Fibroblast of lung (primary cell): Measurements from ENCODE around the gene FSTL4. TPM values are rescaled to one million over a fixed set of nuclear protein-coding genes. Genes with fewer than 3 reads are reported as not detected.

Experiments
- DNase-seq, 2 donors: peaks; one replicate each; pipeline versions ENCODE4 v3.0.0 to v3.0.0-alpha.2; 2010; ENCODE audit warnings: low read depth in 2 of 2
- H2AFZ ChIP-seq: 2 replicates; pipeline ENCODE4 v1.5.1; 2012; ENCODE audit warnings: low read length, control low read depth, inconsistent platforms
- H3K27ac ChIP-seq: 2 replicates; pipeline ENCODE4 v1.5.1; 2011; ENCODE audit warnings: low read length, control low read depth; ENCODE audit not compliant: insufficient read depth
- H3K27me3 ChIP-seq: 2 replicates; pipeline ENCODE4 v1.5.1; 2011; ENCODE audit warnings: mild to moderate bottlenecking, low read length; ENCODE audit not compliant: control insufficient read depth, insufficient read depth
- H3K36me3 ChIP-seq: 2 replicates; pipeline ENCODE4 v1.5.1; 2011; ENCODE audit warnings: low read length; ENCODE audit not compliant: control insufficient read depth, insufficient read depth
- H3K4me1 ChIP-seq: 2 replicates; pipeline ENCODE4 v1.5.1; 2011; ENCODE audit warnings: low read length; ENCODE audit not compliant: control insufficient read depth, insufficient read depth; ENCODE audit errors: extremely low read depth
- H3K4me2 ChIP-seq: 2 replicates; pipeline ENCODE4 v1.5.1; 2011; ENCODE audit warnings: low read length, control low read depth; ENCODE audit not compliant: insufficient read depth; ENCODE audit errors: extremely low read depth
- H3K4me3 ChIP-seq, 4 experiments: fragments of 200-600 bp in 1 of 4; sonication (generic) in 1 of 4; replicated peaks in 1 of 4; 2 replicates each; pipeline ENCODE4 v1.5.1; 2011 to 2016; ENCODE audit warnings: low read length in 4 of 4, low read depth in 3 of 4, mild to moderate bottlenecking in 3 of 4, control low read depth in 2 of 4, inconsistent platforms in 1 of 4, mixed read lengths in 1 of 4; ENCODE audit not compliant: insufficient read depth in 1 of 4; ENCODE audit errors: control extremely low read depth in 1 of 4
- H3K79me2 ChIP-seq: 2 replicates; pipeline ENCODE4 v1.5.1; 2012; ENCODE audit warnings: mild to moderate bottlenecking, low read length, inconsistent platforms; ENCODE audit not compliant: control insufficient read depth, insufficient read depth
- H3K9ac ChIP-seq: 2 replicates; pipeline ENCODE4 v1.5.1; 2011; ENCODE audit warnings: mild to moderate bottlenecking, low read length, control low read depth; ENCODE audit not compliant: insufficient read depth
- H3K9me3 ChIP-seq: 2 replicates; pipeline ENCODE4 v1.5.1; 2012; ENCODE audit warnings: low read depth, low read length; ENCODE audit not compliant: control insufficient read depth, insufficient read depth
- H4K20me1 ChIP-seq: 2 replicates; pipeline ENCODE4 v1.5.1; 2011; ENCODE audit warnings: low read length; ENCODE audit not compliant: control insufficient read depth, insufficient read depth; ENCODE audit errors: extremely low read depth
- EZH2 ChIP-seq: IDR thresholded peaks from 2 replicates; pipeline ENCODE4 v1.5.1; 2012; ENCODE audit warnings: low read length, control low read depth, mild to moderate bottlenecking; ENCODE audit errors: missing control alignments
- polyA plus RNA-seq, 2 donors: library from polyadenylated mRNA; depleted of rRNA in 1 of 2; stranded (reverse) in 1 of 2; unstranded in 1 of 2; fragments of >200 nt; gene quantifications; 2 replicates each; pipeline ENCODE4 v1.2.1, GENCODE V29; 2011 to 2012; ENCODE audit warnings: missing spikeins in 1 of 2
- total RNA-seq: library from RNA; depleted of rRNA; stranded (reverse); fragments of >200 nt; gene quantifications from 2 replicates; pipeline ENCODE4 v1.2.1, GENCODE V29; 2014
- TF ChIP-seq, protein P1 (sequence below), 2 donors: IDR thresholded peaks in 1 of 2; conservative IDR thresholded peaks in 1 of 2; 1 replicate in 1 of 2; 2 replicates in 1 of 2; pipeline ENCODE4 v1.5.1; 2011 to 2012; ENCODE audit warnings: low read length in 2 of 2, control low read depth in 1 of 2, inconsistent platforms in 1 of 2, low read depth in 1 of 2, mild to moderate bottlenecking in 1 of 2

Gene FSTL4
- total and polyA plus RNA-seq, 2 donors (not counting 1 experiment from before 2014, with no cell fraction given): 0.17 to 0.33 TPM

DNA sequence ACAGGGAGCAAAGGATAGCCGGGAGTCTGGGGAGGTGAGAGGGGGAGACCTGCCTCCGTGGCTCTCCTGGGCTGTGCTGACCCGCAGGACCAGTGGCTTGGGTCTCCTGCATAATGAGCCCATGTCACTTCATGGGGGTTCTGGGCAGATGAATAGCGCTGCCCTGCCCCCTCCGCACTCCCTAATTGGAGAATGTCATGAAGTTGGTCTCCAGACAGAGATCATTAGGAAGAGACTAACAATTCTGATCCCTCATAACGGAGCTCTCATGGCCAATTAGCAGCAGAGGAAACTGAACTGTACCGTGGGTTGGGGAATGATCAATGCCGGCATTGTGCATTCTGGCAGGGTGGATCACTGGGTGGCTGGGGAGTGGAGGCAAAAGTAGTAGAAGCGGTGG, 186.1 kb downstream of the FSTL4 start:
- no peaks in the 10 kb centered on the region for H3K4me1 ChIP-seq
- no peak for DNase-seq
- no peaks in the 10 kb centered on the region for H3K36me3 ChIP-seq
- no peak overlapping the region for H3K9ac ChIP-seq
- no peak overlapping the region for H2AFZ ChIP-seq
- H3K4me2 ChIP-seq: no peak overlapping the region
- no peak overlapping the region for H3K27ac ChIP-seq
- no peaks in the 10 kb centered on the region for H3K9me3 ChIP-seq
- no peak overlapping the region for H3K4me3 ChIP-seq
- H3K79me2 ChIP-seq: no peaks in the 10 kb centered on the region
- TF ChIP-seq, protein P1, sequence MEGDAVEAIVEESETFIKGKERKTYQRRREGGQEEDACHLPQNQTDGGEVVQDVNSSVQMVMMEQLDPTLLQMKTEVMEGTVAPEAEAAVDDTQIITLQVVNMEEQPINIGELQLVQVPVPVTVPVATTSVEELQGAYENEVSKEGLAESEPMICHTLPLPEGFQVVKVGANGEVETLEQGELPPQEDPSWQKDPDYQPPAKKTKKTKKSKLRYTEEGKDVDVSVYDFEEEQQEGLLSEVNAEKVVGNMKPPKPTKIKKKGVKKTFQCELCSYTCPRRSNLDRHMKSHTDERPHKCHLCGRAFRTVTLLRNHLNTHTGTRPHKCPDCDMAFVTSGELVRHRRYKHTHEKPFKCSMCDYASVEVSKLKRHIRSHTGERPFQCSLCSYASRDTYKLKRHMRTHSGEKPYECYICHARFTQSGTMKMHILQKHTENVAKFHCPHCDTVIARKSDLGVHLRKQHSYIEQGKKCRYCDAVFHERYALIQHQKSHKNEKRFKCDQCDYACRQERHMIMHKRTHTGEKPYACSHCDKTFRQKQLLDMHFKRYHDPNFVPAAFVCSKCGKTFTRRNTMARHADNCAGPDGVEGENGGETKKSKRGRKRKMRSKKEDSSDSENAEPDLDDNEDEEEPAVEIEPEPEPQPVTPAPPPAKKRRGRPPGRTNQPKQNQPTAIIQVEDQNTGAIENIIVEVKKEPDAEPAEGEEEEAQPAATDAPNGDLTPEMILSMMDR (conservative IDR thresholded peaks at IDR 0.05 in 1 of 2, IDR thresholded peaks at IDR 0.05 in 1 of 2; ENCODE audit: low read depth in 1 of 2, low read length in 2 of 2): no peak
- no peak for TF ChIP-seq EZH2
- no peaks in the 10 kb centered on the region for H4K20me1 ChIP-seq
- no peaks in the 10 kb centered on the region for H3K27me3 ChIP-seq

DNA sequence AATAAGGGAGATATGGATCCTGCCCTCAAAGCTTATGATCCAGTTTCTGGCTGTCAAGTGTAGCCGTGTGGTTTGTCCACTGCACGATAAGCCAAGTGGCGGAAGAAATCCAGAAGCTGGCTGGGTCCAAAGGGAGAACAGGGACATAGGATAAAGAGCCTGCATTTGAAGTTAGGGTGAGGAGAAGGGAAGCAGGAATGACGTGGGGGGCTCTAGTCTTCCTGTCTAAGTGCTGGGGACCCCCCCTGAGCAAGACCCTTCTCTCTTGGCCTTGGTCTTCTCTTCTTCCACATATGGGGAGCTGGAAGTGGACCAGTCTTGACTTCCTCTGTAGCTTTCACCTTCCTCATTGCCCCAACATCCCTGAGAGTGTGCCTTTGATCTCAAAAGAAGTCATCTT, 186.6 kb downstream of the FSTL4 start:
- no peak for DNase-seq
- Histone ChIP-seq H3K9ac (no peak overlapping the region), H4K20me1 (no peaks in the 10 kb centered on the region), H2AFZ (no peak overlapping the region), H3K36me3 (no peaks in the 10 kb centered on the region), H3K27me3 (no peaks in the 10 kb centered on the region), H3K4me2 (no peak overlapping the region), H3K27ac (no peak overlapping the region), H3K4me1 (no peaks in the 10 kb centered on the region), H3K79me2 (no peaks in the 10 kb centered on the region), H3K9me3 (no peaks in the 10 kb centered on the region), H3K4me3 (no peak overlapping the region)
- no peak for TF ChIP-seq EZH2
- TF ChIP-seq, protein P1 (conservative IDR thresholded peaks at IDR 0.05 in 1 of 2, IDR thresholded peaks at IDR 0.05 in 1 of 2; ENCODE audit: low read depth in 1 of 2, low read length in 2 of 2): no peak

DNA sequence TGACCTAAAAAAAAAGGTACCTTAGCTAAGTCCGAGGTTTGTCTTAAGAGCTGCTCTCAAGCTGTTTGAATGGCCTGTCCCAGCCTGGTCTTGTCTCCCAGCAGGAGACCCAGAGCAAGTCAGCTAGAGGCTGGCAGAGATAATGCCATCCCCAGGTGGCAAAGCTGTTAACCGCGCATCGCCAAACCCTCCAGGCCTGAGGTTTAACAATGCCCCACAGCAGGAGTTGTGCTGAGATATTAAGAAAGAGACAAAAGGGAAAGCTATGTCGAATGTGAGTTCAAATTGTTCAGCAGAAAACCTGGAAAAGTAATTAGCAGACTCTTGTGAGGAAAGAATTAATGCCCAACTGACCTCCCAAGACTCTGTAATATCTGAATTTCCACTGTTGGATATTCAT, 187.1 kb downstream of the FSTL4 start:
- DNase-seq: no peak
- Histone ChIP-seq H3K36me3 (no peaks in the 10 kb centered on the region), H3K27ac (no peak overlapping the region), H2AFZ (no peak overlapping the region), H3K9ac (no peak overlapping the region), H3K4me1 (no peaks in the 10 kb centered on the region), H3K27me3 (no peaks in the 10 kb centered on the region), H3K4me3 (no peak overlapping the region), H4K20me1 (no peaks in the 10 kb centered on the region), H3K79me2 (no peaks in the 10 kb centered on the region), H3K4me2 (no peak overlapping the region), H3K9me3 (no peaks in the 10 kb centered on the region)
- TF ChIP-seq EZH2: no peak
- TF ChIP-seq, protein P1 (conservative IDR thresholded peaks at IDR 0.05 in 1 of 2, IDR thresholded peaks at IDR 0.05 in 1 of 2; ENCODE audit: low read depth in 1 of 2, low read length in 2 of 2): no peak
